H9 (cell line): ENCODE data around the gene GAS2. TPM values are rescaled to one million over a fixed set of nuclear protein-coding genes. Genes with fewer than 3 reads are reported as not detected.

Experiments
- DNase-seq: peaks from one replicate; pipeline ENCODE4 v3.0.0-alpha.2; 2017
- H2AFZ ChIP-seq: one replicate; pipeline ENCODE4 v1.6.1; 2013; ENCODE audit warnings: mild to moderate bottlenecking, low read length, control low read depth, moderate library complexity
- H2AK5ac ChIP-seq: 2 replicates; pipeline ENCODE4 v1.6.1; 2013; ENCODE audit warnings: low read length, control low read depth, mixed read lengths; ENCODE audit not compliant: insufficient read length
- H2BK120ac ChIP-seq: one replicate; pipeline ENCODE4 v1.6.1; 2013; ENCODE audit warnings: low read depth, mild to moderate bottlenecking, low read length, control low read depth, inconsistent platforms; ENCODE audit not compliant: poor library complexity, severe bottlenecking
- H2BK12ac ChIP-seq: 2 replicates; pipeline ENCODE4 v1.6.1; 2013; ENCODE audit warnings: low read length, control low read depth, mixed read lengths, low read depth; ENCODE audit not compliant: insufficient read length
- H2BK15ac ChIP-seq: 2 replicates; pipeline ENCODE4 v1.6.1; 2013; ENCODE audit warnings: low read depth, low read length, control low read depth
- H2BK20ac ChIP-seq: one replicate; pipeline ENCODE4 v1.6.1; 2013; ENCODE audit warnings: low read depth, mild to moderate bottlenecking, low read length, control low read depth, inconsistent platforms; ENCODE audit not compliant: poor library complexity, severe bottlenecking
- H2BK5ac ChIP-seq: 2 replicates; pipeline ENCODE4 v1.6.1; 2013; ENCODE audit warnings: low read length, control low read depth, mixed read lengths; ENCODE audit not compliant: insufficient read length
- H3K14ac ChIP-seq: 2 replicates; pipeline ENCODE4 v1.6.1; 2013; ENCODE audit warnings: low read length, control low read depth; ENCODE audit not compliant: insufficient read depth
- H3K18ac ChIP-seq: 2 replicates; pipeline ENCODE4 v1.6.1; 2013; ENCODE audit warnings: low read depth, mild to moderate bottlenecking, mixed read lengths, low read length, control low read depth; ENCODE audit not compliant: insufficient read length
- H3K23ac ChIP-seq: 2 replicates; pipeline ENCODE4 v1.6.1; 2013; ENCODE audit warnings: low read length, control low read depth, mixed read lengths, low read depth; ENCODE audit not compliant: insufficient read length
- H3K23me2 ChIP-seq: 2 replicates; pipeline ENCODE4 v1.6.1; 2013; ENCODE audit warnings: low read depth, mild to moderate bottlenecking, mixed read lengths, low read length, control low read depth; ENCODE audit not compliant: insufficient read length, poor library complexity, severe bottlenecking
- H3K27ac ChIP-seq: 2 replicates; pipeline ENCODE4 v1.5.1; 2013; ENCODE audit warnings: low read length, control low read depth, mixed read lengths, low read depth; ENCODE audit not compliant: insufficient read length
- H3K27me3 ChIP-seq: 2 replicates; pipeline ENCODE4 v1.6.1; 2013; ENCODE audit warnings: low read length, control low read depth, inconsistent platforms; ENCODE audit not compliant: insufficient read depth
- H3K4ac ChIP-seq: 2 replicates; pipeline ENCODE4 v1.6.1; 2013; ENCODE audit warnings: low read depth, mild to moderate bottlenecking, control low read depth, inconsistent platforms, low read length, moderate library complexity
- H3K4me1 ChIP-seq: 2 replicates; pipeline ENCODE4 v1.6.1; 2013; ENCODE audit warnings: low read length, control low read depth, inconsistent platforms; ENCODE audit not compliant: insufficient read depth
- H3K4me2 ChIP-seq: 2 replicates; pipeline ENCODE4 v1.6.1; 2013; ENCODE audit warnings: low read length, control low read depth, mixed read lengths; ENCODE audit not compliant: insufficient read length, insufficient read depth
- H3K56ac ChIP-seq: 2 replicates; pipeline ENCODE4 v1.6.1; 2013; ENCODE audit warnings: low read depth, mild to moderate bottlenecking, mixed read lengths, low read length, control low read depth; ENCODE audit not compliant: insufficient read length
- H3K79me1 ChIP-seq: 2 replicates; pipeline ENCODE4 v1.6.1; 2013; ENCODE audit warnings: low read depth, mild to moderate bottlenecking, moderate library complexity, low read length, control low read depth, inconsistent platforms; ENCODE audit not compliant: insufficient read depth, poor library complexity, severe bottlenecking
- H3K79me2 ChIP-seq: 2 replicates; pipeline ENCODE4 v1.6.1; 2013; ENCODE audit warnings: low read length, control low read depth, inconsistent platforms; ENCODE audit not compliant: insufficient read depth
- H3K9ac ChIP-seq: 2 replicates; pipeline ENCODE4 v1.6.1; 2013; ENCODE audit warnings: low read length, control low read depth, mixed read lengths; ENCODE audit not compliant: insufficient read length; ENCODE audit errors: extremely low read depth
- H3K9me3 ChIP-seq: one replicate; pipeline ENCODE4 v1.6.1; 2013; ENCODE audit warnings: low read depth, low read length, inconsistent platforms; ENCODE audit not compliant: control insufficient read depth
- H3T11ph ChIP-seq: one replicate; pipeline ENCODE4 v1.6.1; 2013; ENCODE audit warnings: mild to moderate bottlenecking, low read length, control low read depth, inconsistent platforms
- H4K20me1 ChIP-seq: one replicate; pipeline ENCODE4 v1.6.1; 2013; ENCODE audit not compliant: control insufficient read depth, insufficient read length, insufficient read depth
- H4K5ac ChIP-seq: 2 replicates; pipeline ENCODE4 v1.6.1; 2013; ENCODE audit warnings: low read depth, mild to moderate bottlenecking, mixed read lengths, low read length, control low read depth; ENCODE audit not compliant: insufficient read length
- H4K8ac ChIP-seq: replicated peaks from 2 replicates; pipeline ENCODE4 v1.6.1; 2013; ENCODE audit warnings: low read length, control low read depth, mixed read lengths, low read depth; ENCODE audit not compliant: insufficient read length
- H4K91ac ChIP-seq: 2 replicates; pipeline ENCODE4 v1.6.1; 2013; ENCODE audit warnings: low read depth, mild to moderate bottlenecking, moderate library complexity, mixed read lengths, low read length, control low read depth; ENCODE audit not compliant: insufficient read length
- H3K27ac Mint-ChIP-seq, 3 experiments: 2 replicates in 2 of 3; 3 replicates in 1 of 3; pipeline ENCODE4 v1.8.0; 2020 to 2021; ENCODE audit warnings: mixed read lengths in 3 of 3, mild to moderate bottlenecking in 1 of 3, moderate library complexity in 1 of 3
- H3K27me3 Mint-ChIP-seq: 2 replicates; pipeline ENCODE4 v1.8.0; 2021; ENCODE audit warnings: low read depth, mild to moderate bottlenecking, moderate library complexity, mixed read lengths
- H3K36me3 Mint-ChIP-seq, 3 experiments: 2 replicates in 2 of 3; 3 replicates in 1 of 3; pipeline ENCODE4 v1.8.0; 2020 to 2021; ENCODE audit warnings: low read depth in 3 of 3, mixed read lengths in 3 of 3; ENCODE audit not compliant: insufficient read depth in 1 of 3
- H3K4me1 Mint-ChIP-seq, 2 experiments: 2 replicates each; pipeline ENCODE4 v1.8.0; 2020; ENCODE audit warnings: mixed read lengths in 2 of 2
- H3K4me3 Mint-ChIP-seq, 2 experiments: 2 replicates in 1 of 2; 3 replicates in 1 of 2; pipeline ENCODE4 v1.8.0; 2020 to 2021; ENCODE audit warnings: mild to moderate bottlenecking in 2 of 2, mixed read lengths in 2 of 2, moderate library complexity in 1 of 2
- H3K9me3 Mint-ChIP-seq, 2 experiments: 2 replicates in 1 of 2; 3 replicates in 1 of 2; pipeline ENCODE4 v1.8.0; 2020; ENCODE audit warnings: mild to moderate bottlenecking in 2 of 2, mixed read lengths in 2 of 2, moderate library complexity in 1 of 2
- WGBS: extraction: QIAGEN DNeasy Blood & Tissue Kit; methylation state at CpG from one replicate; pipeline ENCODE4 v1.1.7; 2013; ENCODE audit warnings: missing lambda C conversion rate, low lambda C conversion rate, mixed read lengths; ENCODE audit not compliant: insufficient read length; ENCODE audit errors: extremely low coverage; 5-methylcytosine and 5-hydroxymethylcytosine counted together
- total RNA-seq: library from RNA; stranded (reverse); gene quantifications from 2 replicates; pipeline ENCODE4 v1.2.1, GENCODE V29; 2021
- TF ChIP-seq, protein P1 (sequence below): fragments of 200-600 bp; sonication (generic); conservative IDR thresholded peaks from 3 replicates; pipeline ENCODE4 v1.8.0; 2021; ENCODE audit warnings: antibody characterized with exemption, mild to moderate bottlenecking

GAS2 gene
- total RNA-seq, 1 experiment from 2014 or later, result 1.7 TPM

DNA sequence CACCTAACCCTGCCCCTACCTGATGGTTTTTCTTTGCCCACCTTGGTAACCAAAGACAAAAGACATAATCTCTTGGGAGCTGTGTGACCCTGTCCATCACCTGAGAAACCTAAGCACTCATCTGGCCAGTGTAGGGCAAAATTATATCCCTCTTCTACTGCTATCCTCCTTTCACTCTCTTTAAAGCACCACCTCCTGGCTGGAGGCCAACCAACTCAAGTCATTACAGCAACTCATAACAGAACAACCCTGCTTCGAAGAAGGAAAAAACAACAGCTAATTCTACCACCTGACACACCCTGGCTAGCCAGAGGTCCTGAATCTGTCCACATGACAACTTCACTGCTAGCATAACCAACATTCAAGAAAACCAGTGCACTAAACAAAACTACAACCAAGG, 45.5 kb downstream of the GAS2 start:
- H3K36me3 Mint-ChIP-seq, result no peaks in the 10 kb centered on the region
- no peak overlapping the region for H4K5ac ChIP-seq
- H3K4me2 ChIP-seq, result no peak overlapping the region
- H3K9ac ChIP-seq, result no peak overlapping the region
- H3K27me3 ChIP-seq, result no peaks in the 10 kb centered on the region
- TF ChIP-seq, protein P1, sequence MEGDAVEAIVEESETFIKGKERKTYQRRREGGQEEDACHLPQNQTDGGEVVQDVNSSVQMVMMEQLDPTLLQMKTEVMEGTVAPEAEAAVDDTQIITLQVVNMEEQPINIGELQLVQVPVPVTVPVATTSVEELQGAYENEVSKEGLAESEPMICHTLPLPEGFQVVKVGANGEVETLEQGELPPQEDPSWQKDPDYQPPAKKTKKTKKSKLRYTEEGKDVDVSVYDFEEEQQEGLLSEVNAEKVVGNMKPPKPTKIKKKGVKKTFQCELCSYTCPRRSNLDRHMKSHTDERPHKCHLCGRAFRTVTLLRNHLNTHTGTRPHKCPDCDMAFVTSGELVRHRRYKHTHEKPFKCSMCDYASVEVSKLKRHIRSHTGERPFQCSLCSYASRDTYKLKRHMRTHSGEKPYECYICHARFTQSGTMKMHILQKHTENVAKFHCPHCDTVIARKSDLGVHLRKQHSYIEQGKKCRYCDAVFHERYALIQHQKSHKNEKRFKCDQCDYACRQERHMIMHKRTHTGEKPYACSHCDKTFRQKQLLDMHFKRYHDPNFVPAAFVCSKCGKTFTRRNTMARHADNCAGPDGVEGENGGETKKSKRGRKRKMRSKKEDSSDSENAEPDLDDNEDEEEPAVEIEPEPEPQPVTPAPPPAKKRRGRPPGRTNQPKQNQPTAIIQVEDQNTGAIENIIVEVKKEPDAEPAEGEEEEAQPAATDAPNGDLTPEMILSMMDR, result no peak
- no peak overlapping the region for H3K14ac ChIP-seq
- no CpG with 5 or more reads among the region's 1 CpG for WGBS
- H3K4me1 ChIP-seq, result no peaks in the 10 kb centered on the region
- H2BK20ac ChIP-seq, result no peak overlapping the region
- no peak overlapping the region for H3T11ph ChIP-seq
- no peak overlapping the region for H3K4me3 Mint-ChIP-seq
- H4K20me1 ChIP-seq, result no peaks in the 10 kb centered on the region
- H3K23ac ChIP-seq, result no peak overlapping the region
- no peak overlapping the region for H2BK120ac ChIP-seq
- no peaks in the 10 kb centered on the region for H3K27me3 Mint-ChIP-seq
- H3K4me1 Mint-ChIP-seq, result no peaks in the 10 kb centered on the region
- no peak overlapping the region for H2AK5ac ChIP-seq
- H2AFZ ChIP-seq, result no peak overlapping the region
- no peak overlapping the region for H3K4ac ChIP-seq
- H2BK12ac ChIP-seq, result no peak overlapping the region
- no peaks in the 10 kb centered on the region for H3K79me1 ChIP-seq
- H3K23me2 ChIP-seq, result no peaks in the 10 kb centered on the region
- no peak overlapping the region for H3K18ac ChIP-seq
- H2BK15ac ChIP-seq, result no peak overlapping the region
- no peak overlapping the region; a peak in 2 of 7 replicates for H3K27ac Mint-ChIP-seq
- H3K9me3 ChIP-seq, result no peaks in the 10 kb centered on the region
- DNase-seq, result no peak
- H3K56ac ChIP-seq, result no peak overlapping the region
- no peaks in the 10 kb centered on the region for H3K79me2 ChIP-seq
- H4K8ac ChIP-seq, result no peak overlapping the region
- no peak overlapping the region for H3K27ac ChIP-seq
- H3K9me3 Mint-ChIP-seq, result peaks cover 3 to 5% of the 10 kb centered on the region in 2 experiments; a peak in 4 of 5 replicates
- H4K91ac ChIP-seq, result no peak overlapping the region
- no peak overlapping the region for H2BK5ac ChIP-seq
